ACC112 (cell line): Measurements from ENCODE around the gene CRY2.

Source experiments
- H2AFZ ChIP-seq: fragments of 200-600 bp; sonication (generic); one replicate; pipeline ENCODE4 v1.6.0; 2017; ENCODE audit warnings: antibody characterized with exemption, low read length; ENCODE audit not compliant: unreplicated experiment
- H3K27ac ChIP-seq: fragments of 200-600 bp; sonication (generic); 2 replicates; pipeline ENCODE4 v1.5.1; 2014; ENCODE audit warnings: low read depth, mild to moderate bottlenecking, antibody characterized with exemption, low read length, moderate library complexity
- H3K27me3 ChIP-seq: fragments of 200-600 bp; sonication (generic); 2 replicates; pipeline ENCODE4 v1.6.1; 2014; ENCODE audit warnings: mild to moderate bottlenecking, antibody characterized with exemption, low read length, moderate library complexity, mixed read lengths; ENCODE audit not compliant: insufficient read depth
- H3K36me3 ChIP-seq: fragments of 200-600 bp; sonication (generic); 2 replicates; pipeline ENCODE4 v1.6.1; 2016; ENCODE audit warnings: mild to moderate bottlenecking, antibody characterized with exemption, low read length, moderate library complexity, mixed read lengths; ENCODE audit not compliant: insufficient read depth
- H3K4me1 ChIP-seq: fragments of 200-600 bp; sonication (generic); one replicate; pipeline ENCODE4 v1.6.1; 2016; ENCODE audit warnings: low read length, mixed read lengths; ENCODE audit not compliant: insufficient read depth, unreplicated experiment, control insufficient read depth
- H3K4me3 ChIP-seq: fragments of 200-600 bp; sonication (generic); 2 replicates; pipeline ENCODE4 v1.5.1; 2014; ENCODE audit warnings: mild to moderate bottlenecking, low read depth, low read length
- H3K79me2 ChIP-seq: fragments of 200-600 bp; sonication (generic); one replicate; pipeline ENCODE4 v1.6.0; 2016; ENCODE audit warnings: low read length; ENCODE audit not compliant: control insufficient read depth, unreplicated experiment, insufficient read depth

The CRY2 gene

GRCh38 chr11:45846974-45847910 is at the start of gene CRY2:
Gene CRY2 (plus strand): TSS chr11:45847475. CDS start chr11:45847491, 16 bp downstream.
- Histone ChIP-seq H3K27me3 (no peaks in the 10 kb centered on the region), H3K79me2 (peaks cover 18% of the 10 kb centered on the region), H3K27ac (peak within 1 kb of the TSS; percentile 73), H2AFZ (peak within 1 kb of the TSS; percentile 88), H3K36me3 (no peaks in the 10 kb centered on the region), H3K4me3 (peak within 1 kb of the TSS; percentile 92), H3K4me1 (peaks cover 17% of the 10 kb centered on the region)

GRCh38 chr11:45798793-45799441 is 48.4 kb upstream of the CRY2 start:
- Histone ChIP-seq H2AFZ (no peak overlapping the region), H3K27me3 (peaks cover 6% of the 10 kb centered on the region), H3K36me3 (no peaks in the 10 kb centered on the region)

GRCh38 chr11:45799562-45799961 is 47.7 kb upstream of the CRY2 start:
- Histone ChIP-seq H3K36me3 (no peaks in the 10 kb centered on the region), H3K27me3 (no peaks in the 10 kb centered on the region), H3K4me1 (peaks cover 6% of the 10 kb centered on the region), H3K79me2 (no peaks in the 10 kb centered on the region), H3K27ac (no peak overlapping the region), H3K4me3 (no peak overlapping the region), H2AFZ (no peak overlapping the region)

More at GRCh38 chr11:45798793-45799441, 48.4 kb upstream of the CRY2 start:
- no peak overlapping the region for H3K27ac ChIP-seq
- no peak overlapping the region for H3K4me3 ChIP-seq
- peaks cover 6% of the 10 kb centered on the region for H3K4me1 ChIP-seq
- no peaks in the 10 kb centered on the region for H3K79me2 ChIP-seq

- no peaks in the 10 kb centered on the region for H3K27me3 ChIP-seq
Measured at GRCh38 chr11:45800261-45800660, 47.0 kb upstream of the CRY2 start.

GRCh38 chr11:45801723-45802315 is 45.5 kb upstream of the CRY2 start:
- H3K4me3 ChIP-seq, result no peak overlapping the region

More at GRCh38 chr11:45800261-45800660, 47.0 kb upstream of the CRY2 start:
- Histone ChIP-seq H3K4me3 (no peak overlapping the region), H3K4me1 (peaks cover 6% of the 10 kb centered on the region), H3K79me2 (no peaks in the 10 kb centered on the region), H3K27ac (no peak overlapping the region), H2AFZ (no peak overlapping the region), H3K36me3 (no peaks in the 10 kb centered on the region)

GRCh38 chr11:45802531-45803317 is 44.6 kb upstream of the CRY2 start:
- no peak overlapping the region for H3K27ac ChIP-seq
- no peaks in the 10 kb centered on the region for H3K27me3 ChIP-seq
- H3K4me1 ChIP-seq, result peaks cover 27% of the 10 kb centered on the region
- no peaks in the 10 kb centered on the region for H3K36me3 ChIP-seq
- peaks cover 21% of the 10 kb centered on the region for H3K79me2 ChIP-seq
- H3K4me3 ChIP-seq, result no peak overlapping the region
- H2AFZ ChIP-seq, result no peak overlapping the region

More at GRCh38 chr11:45801723-45802315, 45.5 kb upstream of the CRY2 start:
- Histone ChIP-seq H3K4me1 (peaks cover 18% of the 10 kb centered on the region), H3K79me2 (peaks cover 12% of the 10 kb centered on the region), H2AFZ (no peak overlapping the region), H3K27ac (no peak overlapping the region), H3K36me3 (no peaks in the 10 kb centered on the region), H3K27me3 (no peaks in the 10 kb centered on the region)

GRCh38 chr11:45803971-45804760 is 43.1 kb upstream of the CRY2 start:
- Histone ChIP-seq H3K27me3 (no peaks in the 10 kb centered on the region), H3K4me1 (peaks cover 28% of the 10 kb centered on the region), H2AFZ (peak overlapping the region; percentile 87), H3K4me3 (peak overlapping the region; percentile 90), H3K36me3 (no peaks in the 10 kb centered on the region), H3K27ac (no peak overlapping the region), H3K79me2 (peaks cover 28% of the 10 kb centered on the region)

- H3K4me1 ChIP-seq, result peaks cover 28% of the 10 kb centered on the region
Measured at GRCh38 chr11:45804761-45805304, 42.4 kb upstream of the CRY2 start, which contains the start of gene SLC35C1. Gene SLC35C1 (plus strand): TSS chr11:45805149. CDS start chr11:45805802, 653 bp downstream.

GRCh38 chr11:45805305-45806071 is 41.8 kb upstream of the CRY2 start:
- Histone ChIP-seq H3K27ac (peak overlapping the region; percentile 63), H2AFZ (peak overlapping the region; percentile 83), H3K79me2 (peaks cover 29% of the 10 kb centered on the region), H3K36me3 (no peaks in the 10 kb centered on the region), H3K4me1 (peaks cover 28% of the 10 kb centered on the region), H3K27me3 (no peaks in the 10 kb centered on the region), H3K4me3 (peak overlapping the region; percentile 90)

More at GRCh38 chr11:45804761-45805304, 42.4 kb upstream of the CRY2 start, which contains the start of gene SLC35C1:
- peaks cover 29% of the 10 kb centered on the region for H3K79me2 ChIP-seq
- peak within 1 kb of the TSS; percentile 87 for H2AFZ ChIP-seq
- no peaks in the 10 kb centered on the region for H3K27me3 ChIP-seq
- H3K4me3 ChIP-seq, result peak within 1 kb of the TSS; percentile 90
- H3K36me3 ChIP-seq, result no peaks in the 10 kb centered on the region
- H3K27ac ChIP-seq, result peak within 1 kb of the TSS; percentile 63
